Right cardiac atrium (tissue), 5 donors: ENCODE measurements around the gene EBF4. TPM values are rescaled to one million over a fixed set of nuclear protein-coding genes. Genes with fewer than 3 reads are reported as not detected.
"Not testable (repeated sequence)": the region's sequence is repeated elsewhere in the genome, so short reads cannot be mapped to it uniquely, and the experiment has no call there.

Experiments used
- ATAC-seq, 2 donors: fragments of 200-7000 bp; cut with Tn5 transposase; one replicate each; pipeline versions ENCODE4 v1.8.0 to v1.9.1; 2020; ENCODE audit warnings: moderate library complexity in 2 of 2, mild to moderate bottlenecking in 1 of 2
- DNase-seq, 3 donors: peaks; one replicate each; pipeline ENCODE4 v3.0.0-alpha.2; 2020
- H3K27ac ChIP-seq: one replicate; pipeline ENCODE4 v1.5.1; 2013; ENCODE audit warnings: mild to moderate bottlenecking, low read length, control low read depth, moderate library complexity
- H3K27me3 ChIP-seq: one replicate; pipeline ENCODE4 v1.6.1; 2013; ENCODE audit not compliant: control insufficient read depth, insufficient read depth
- H3K4me1 ChIP-seq: one replicate; pipeline ENCODE4 v1.6.1; 2013; ENCODE audit warnings: low read length; ENCODE audit not compliant: control insufficient read depth, insufficient read depth
- H3K4me3 ChIP-seq: one replicate; pipeline ENCODE4 v1.5.1; 2013; ENCODE audit warnings: low read length, control low read depth
- H3K9me3 ChIP-seq: one replicate; pipeline ENCODE4 v1.6.1; 2013; ENCODE audit warnings: low read length; ENCODE audit not compliant: control insufficient read depth
- WGBS: extraction: QIAGEN DNeasy Blood & Tissue Kit; methylation state at CpG from one replicate; pipeline ENCODE4 v1.1.7; 2013; 5-methylcytosine and 5-hydroxymethylcytosine counted together
- intact Hi-C, 4 donors: fragments of 100-400 bp; cut with DNase I; formaldehyde crosslinking; loops; one replicate each; pipeline versions ENCODE4 v1.11.0 to v1.14.0; 2022 to 2023
- polyA plus RNA-seq: library from polyadenylated mRNA; stranded (reverse); fragments of 200-250 nt; gene quantifications from one replicate; pipeline ENCODE4 v1.2.3, GENCODE V29; 2013
- total RNA-seq, 4 donors: library from RNA; stranded (reverse); fragmentation: NEBNext Ultra II Directional; extraction: Animal tissue kit (Norgen Biotek cat#: 25700); gene quantifications; one replicate each; pipeline ENCODE4 v1.2.1, GENCODE V29; 2021
- donor health status: healthy with polysubstance abuse.
- donor health status: DM: no; HTN: yes; CAD: no.
- donor health status: DM: no; HTN: no; CAD: no.
- donor health status: DM: no; HTN: yes; CAD: no; lungs with severe emphysema.
- donor health status: DM: yes; HTN: yes; CAD: no.

The EBF4 gene
- total and polyA plus RNA-seq, 5 donors = 4.8 to 13.5 (median 10.0) TPM

DNA sequence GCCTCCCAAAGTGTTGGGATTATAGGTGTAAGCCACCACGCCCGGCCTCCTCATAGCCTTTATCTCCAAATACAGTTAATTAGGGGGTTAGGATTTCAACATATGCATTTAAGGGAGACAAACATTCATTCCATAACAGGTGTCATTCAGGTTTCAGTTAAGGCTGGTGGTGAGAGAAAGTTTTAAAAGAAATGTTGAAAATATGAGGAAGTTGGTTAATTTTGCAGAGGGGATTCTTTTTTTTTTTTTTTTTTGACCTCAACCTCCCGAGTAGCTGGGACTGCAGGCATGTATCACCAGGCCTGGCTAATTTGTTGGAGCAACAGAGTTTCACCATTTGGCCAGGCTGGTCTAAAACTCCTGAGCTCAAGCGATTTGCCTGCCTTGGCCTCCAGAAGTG, 12.5 kb upstream of the EBF4 start:
- intact Hi-C loops = no loop called here

DNA sequence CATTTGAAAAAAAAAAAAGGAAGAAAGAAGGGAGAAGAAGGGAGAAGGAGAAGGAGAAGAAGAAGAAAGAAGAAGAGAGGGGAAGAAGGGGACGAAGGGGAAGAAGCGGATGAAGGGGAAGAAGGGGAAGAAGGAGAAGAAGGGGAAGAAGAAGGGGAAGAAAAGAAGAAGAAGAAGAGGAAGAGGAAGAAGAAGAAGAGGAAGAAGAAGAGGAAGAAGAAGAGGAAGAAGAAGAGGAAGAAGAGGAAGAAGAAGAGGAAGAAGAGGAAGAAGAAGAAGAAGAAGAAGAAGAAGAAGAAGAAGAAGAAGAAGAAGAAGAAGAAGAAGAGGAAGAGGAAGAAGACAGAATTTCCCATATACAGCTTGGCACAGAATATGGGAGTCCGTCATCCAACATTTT, 10.5 kb upstream of the EBF4 start:
- 80% methylated on average over 3 of the region's 3 CpGs for WGBS
- H3K27me3 ChIP-seq, H3K4me1 ChIP-seq, intact Hi-C loops, H3K4me3 ChIP-seq, DNase-seq, ATAC-seq, H3K27ac ChIP-seq, H3K9me3 ChIP-seq: not testable (repeated sequence)

More for the DNA sequence above, 12.5 kb upstream of the EBF4 start:
- DNase-seq (no peak), ATAC-seq (no peak)
- WGBS = 79% methylated on average over 4 of the region's 4 CpGs
- H3K4me3 ChIP-seq = no peak overlapping the region
- H3K27me3 ChIP-seq = no peaks in the 10 kb centered on the region
- H3K9me3 ChIP-seq = no peaks in the 10 kb centered on the region
- H3K27ac ChIP-seq = no peak overlapping the region
- H3K4me1 ChIP-seq = no peaks in the 10 kb centered on the region

DNA sequence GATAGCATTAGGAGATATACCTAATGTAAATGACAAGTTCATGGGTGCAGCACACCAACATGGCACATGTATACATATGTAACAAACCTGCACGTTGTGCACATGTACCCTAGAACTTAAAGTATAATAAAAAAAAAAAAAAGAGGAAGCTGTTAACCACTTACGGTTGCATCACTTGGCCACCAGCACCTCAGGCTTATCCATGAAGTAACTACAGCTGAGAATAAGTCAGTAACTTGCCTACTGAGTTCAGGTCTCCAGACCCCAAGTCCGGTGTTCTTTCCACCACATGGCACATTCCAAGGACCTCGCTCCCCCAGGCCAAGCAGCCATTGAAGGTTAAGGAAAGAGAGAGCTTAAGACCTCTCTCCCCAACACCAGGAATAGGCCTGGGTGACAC, 7.8 kb upstream of the EBF4 start:
- intact Hi-C loops, ATAC-seq, H3K27me3 ChIP-seq, H3K9me3 ChIP-seq, DNase-seq, H3K27ac ChIP-seq, H3K4me1 ChIP-seq, H3K4me3 ChIP-seq: not testable (repeated sequence)
- WGBS = 74% methylated on average over 4 of the region's 4 CpGs

DNA sequence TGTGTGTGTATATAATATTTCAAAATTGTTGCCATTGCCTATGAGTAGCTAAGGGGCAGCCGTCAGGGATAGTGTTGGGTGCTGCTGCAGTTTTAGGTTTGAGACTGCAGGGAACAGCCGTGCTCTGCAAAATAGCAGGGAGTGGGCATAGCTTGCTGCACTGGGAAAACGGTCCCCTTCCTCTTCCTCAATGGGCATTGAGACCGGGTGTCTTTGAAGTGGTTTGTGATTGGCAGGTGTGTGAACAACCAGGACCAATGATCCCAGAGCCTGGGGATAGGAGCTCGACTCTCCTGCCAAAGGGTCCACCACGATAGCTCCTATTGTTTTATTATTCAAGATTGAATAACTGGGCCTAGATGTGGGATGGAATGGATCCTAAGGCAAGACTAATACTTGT, 5.1 kb upstream of the EBF4 start:
- no peaks in the 10 kb centered on the region for H3K4me1 ChIP-seq
- intact Hi-C loops = no loop called here
- no peak overlapping the region for H3K4me3 ChIP-seq
- H3K27me3 ChIP-seq = no peaks in the 10 kb centered on the region
- H3K9me3 ChIP-seq = no peaks in the 10 kb centered on the region
- DNase-seq (no peak), ATAC-seq (no peak)
- H3K27ac ChIP-seq = no peak overlapping the region
- 35% methylated on average over 6 of the region's 6 CpGs for WGBS

DNA sequence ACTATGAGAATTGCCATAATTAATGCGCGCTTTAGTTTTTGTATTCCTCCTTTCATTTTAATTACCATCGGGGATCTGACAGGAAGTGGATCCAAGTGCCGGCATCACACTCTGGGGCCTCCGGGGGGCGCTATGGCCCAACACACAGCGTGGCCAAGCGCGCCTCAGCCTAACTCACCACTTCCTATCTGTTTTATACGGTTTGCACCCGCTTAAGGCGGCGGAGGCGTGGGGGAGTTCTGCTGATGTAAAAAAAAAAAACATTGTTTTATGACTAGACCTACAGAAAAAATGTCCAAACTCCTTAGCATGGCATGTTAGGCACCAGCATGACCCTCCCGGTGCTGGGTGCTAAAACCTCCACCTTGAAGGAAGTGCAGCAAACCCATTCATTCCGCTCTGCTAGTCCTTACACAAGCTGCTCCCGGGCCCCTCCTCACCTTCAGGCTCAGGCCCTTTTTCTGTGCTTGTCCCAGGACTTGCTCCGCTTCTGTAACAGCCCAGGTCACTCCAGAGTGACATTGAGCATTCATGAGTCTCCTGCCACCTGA, 4.5 kb upstream of the EBF4 start:
- Histone ChIP-seq H3K4me3 (no peak overlapping the region), H3K27me3 (no peaks in the 10 kb centered on the region), H3K4me1 (no peaks in the 10 kb centered on the region), H3K27ac (no peak overlapping the region), H3K9me3 (no peaks in the 10 kb centered on the region)
- WGBS = 20% methylated on average over 18 of the region's 18 CpGs
- DNase-seq = peak; percentile 39 to 79 (median 77)
- ATAC-seq = peak in 1 of 2 donors; percentile 59
- intact Hi-C loops = no loop called here

DNA sequence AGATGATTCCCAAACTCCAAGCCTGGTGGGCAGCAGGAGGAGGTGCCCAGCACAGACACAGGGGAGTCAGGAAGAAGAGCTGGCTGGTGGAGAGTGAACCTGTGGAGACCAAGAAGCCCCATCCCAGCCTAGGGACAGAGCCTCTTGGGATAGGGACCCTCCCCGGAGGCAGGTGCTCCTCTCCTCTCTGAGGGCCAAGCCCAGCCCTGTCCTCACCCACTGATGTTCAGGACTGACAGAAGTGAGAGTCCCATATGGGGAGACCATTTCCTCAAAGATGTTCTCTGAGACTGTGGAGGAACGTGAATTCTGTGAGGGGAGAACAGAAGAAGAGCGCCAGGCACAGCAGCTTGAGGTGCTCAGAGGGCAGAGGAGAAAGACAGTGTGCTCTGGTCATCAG, 2.4 kb upstream of the EBF4 start:
- ATAC-seq (no peak), DNase-seq (no peak)
- intact Hi-C loops = no loop called here
- no peaks in the 10 kb centered on the region for H3K27me3 ChIP-seq
- H3K4me3 ChIP-seq = no peak overlapping the region
- no peak overlapping the region for H3K27ac ChIP-seq
- WGBS = 83% methylated on average over 3 of the region's 3 CpGs
- H3K9me3 ChIP-seq = no peaks in the 10 kb centered on the region
- no peaks in the 10 kb centered on the region for H3K4me1 ChIP-seq

DNA sequence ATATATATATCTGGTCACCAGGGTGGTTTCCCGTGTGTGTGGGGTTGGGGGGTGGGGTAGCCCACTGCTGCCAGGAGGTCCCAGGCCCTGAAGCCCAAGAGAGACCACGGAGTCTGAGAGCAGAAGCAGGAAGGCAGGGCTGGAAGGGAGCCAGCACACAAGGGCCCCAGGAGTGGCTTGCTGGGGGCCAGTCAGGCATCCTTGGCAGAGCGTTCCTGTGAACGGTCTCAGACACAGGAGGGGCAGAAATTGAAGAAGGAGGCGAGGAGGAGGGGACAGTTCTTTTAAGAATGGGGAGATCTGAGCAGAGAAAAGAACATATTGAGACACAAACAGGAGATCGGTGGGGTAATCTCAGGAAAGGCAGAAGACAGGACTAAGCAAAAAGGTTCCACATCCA, 1.9 kb upstream of the EBF4 start:
- 69% methylated on average over 6 of the region's 6 CpGs for WGBS
- H3K4me1 ChIP-seq = no peaks in the 10 kb centered on the region
- no peaks in the 10 kb centered on the region for H3K9me3 ChIP-seq
- no peak for DNase-seq
- intact Hi-C loops = no loop called here
- H3K27ac ChIP-seq = no peak overlapping the region
- no peaks in the 10 kb centered on the region for H3K27me3 ChIP-seq
- no peak overlapping the region for H3K4me3 ChIP-seq
- no peak for ATAC-seq

DNA sequence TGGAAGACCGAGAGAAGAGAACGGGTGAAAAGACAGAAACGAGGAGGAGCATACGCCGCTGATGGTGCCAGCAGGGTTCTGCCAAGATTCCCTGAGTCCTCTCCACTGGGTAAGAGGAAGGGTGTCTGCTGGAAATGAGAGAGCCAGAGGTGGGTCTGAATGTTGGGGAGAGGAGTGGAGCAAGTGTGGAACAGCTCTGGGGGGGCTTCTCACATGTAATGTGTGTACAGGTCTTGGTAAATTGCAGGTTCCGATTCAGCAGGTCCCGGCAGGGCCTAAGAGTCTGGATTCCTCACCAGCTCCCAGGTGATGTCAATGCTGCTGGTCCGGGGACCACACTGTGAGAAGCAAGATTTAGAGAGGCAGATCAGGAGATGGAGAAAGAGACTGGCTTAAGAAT, 1.5 kb upstream of the EBF4 start:
- Histone ChIP-seq H3K4me3 (no peak overlapping the region), H3K27me3 (no peaks in the 10 kb centered on the region), H3K27ac (no peak overlapping the region), H3K4me1 (no peaks in the 10 kb centered on the region), H3K9me3 (no peaks in the 10 kb centered on the region)
- intact Hi-C loops = no loop called here
- ATAC-seq (no peak), DNase-seq (no peak)
- WGBS = 79% methylated on average over 8 of the region's 8 CpGs

DNA sequence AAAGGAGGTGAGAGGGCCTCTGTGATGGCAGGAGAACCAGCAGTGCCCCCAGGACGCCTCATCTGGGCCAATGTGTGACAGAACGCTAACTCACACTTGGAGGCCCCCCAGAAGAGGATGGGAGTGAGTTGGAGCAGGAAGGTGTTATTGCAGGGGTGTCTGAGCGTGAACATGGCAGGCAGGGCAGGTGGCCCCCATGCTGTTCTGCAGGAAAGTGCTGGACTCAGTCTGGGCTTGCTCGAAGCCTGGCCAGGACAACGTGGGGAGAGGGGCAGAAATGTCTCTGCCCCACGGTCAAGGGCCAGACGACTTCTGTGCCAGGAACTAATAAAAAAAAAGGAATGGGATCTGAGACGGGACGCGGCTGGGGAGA, 931 bp upstream of the EBF4 start:
- no peaks in the 10 kb centered on the region for H3K4me1 ChIP-seq
- ATAC-seq = no peak
- H3K9me3 ChIP-seq = no peaks in the 10 kb centered on the region
- H3K27ac ChIP-seq = peak overlapping the region; percentile 4
- intact Hi-C loops = no loop called here
- H3K27me3 ChIP-seq = no peaks in the 10 kb centered on the region
- no peak for DNase-seq
- H3K4me3 ChIP-seq = no peak overlapping the region
- WGBS = 63% methylated on average over 10 of the region's 10 CpGs

DNA sequence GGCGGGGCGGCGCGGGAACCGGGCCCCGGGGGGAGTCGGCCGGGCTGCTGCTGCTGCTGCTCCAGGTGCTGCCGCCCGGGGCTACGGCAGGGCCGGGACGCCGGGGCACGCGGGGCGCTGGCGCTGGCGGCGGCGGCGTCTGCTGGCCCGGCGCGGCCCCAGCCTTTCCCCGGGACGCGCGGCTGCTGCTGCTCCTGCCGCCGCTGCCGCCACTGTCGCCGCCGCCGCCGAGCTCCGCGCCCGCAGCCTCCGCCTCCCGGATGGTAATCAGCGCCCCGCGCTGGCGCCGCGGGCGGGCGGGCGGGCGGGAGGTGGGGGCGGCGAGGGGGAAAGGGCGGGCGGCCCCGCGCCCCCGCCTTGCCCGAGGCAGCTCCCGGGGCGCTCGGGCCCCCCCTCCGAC, 306 bp downstream of the EBF4 start:
- no peak for ATAC-seq
- peak in 1 of 3 donors; percentile 54 for DNase-seq
- no peak overlapping the region for H3K27ac ChIP-seq

DNA sequence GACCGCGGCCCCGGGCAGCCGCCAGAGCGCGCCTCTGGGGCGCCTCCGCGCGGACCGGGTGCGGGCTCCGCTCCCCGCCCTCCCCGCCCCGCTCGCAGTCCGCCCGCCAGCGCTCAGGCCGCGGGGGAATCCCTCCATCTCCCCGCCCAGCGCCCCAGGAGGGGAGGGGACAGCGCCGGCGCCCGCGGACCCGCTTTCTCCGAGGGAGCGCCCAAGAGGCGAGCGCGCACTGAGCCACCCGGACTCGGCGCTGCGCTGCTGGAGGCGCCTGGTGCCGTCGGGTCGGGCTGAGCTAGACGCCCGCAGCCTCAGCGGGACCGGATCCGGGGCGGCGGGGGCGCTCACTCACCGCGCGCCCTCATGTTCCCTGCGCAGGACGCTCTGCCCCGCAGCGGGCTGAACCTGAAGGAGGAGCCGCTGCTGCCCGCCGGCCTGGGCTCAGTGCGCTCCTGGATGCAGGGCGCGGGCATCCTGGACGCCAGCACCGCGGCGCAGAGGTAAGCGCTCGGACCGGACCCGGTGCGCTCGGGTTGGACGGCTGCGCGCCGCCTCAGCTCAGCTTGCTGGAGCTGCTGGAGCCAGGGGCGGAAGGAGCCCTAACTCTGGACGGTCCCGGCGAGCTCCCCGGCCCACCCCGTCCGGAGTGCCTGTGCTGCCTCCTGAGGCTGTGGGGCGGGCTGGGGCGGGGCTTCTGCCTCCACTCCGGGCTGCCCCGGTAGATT, 867 bp downstream of the EBF4 start:
- H3K27ac ChIP-seq = no peak overlapping the region
- ATAC-seq (peak; percentile 56 to 71), DNase-seq (peak; percentile 54 to 81 (median 74))
- intact Hi-C loops = no loop called here
- H3K27me3 ChIP-seq = no peaks in the 10 kb centered on the region
- peak overlapping the region; percentile 99 for H3K4me3 ChIP-seq
- no peaks in the 10 kb centered on the region for H3K4me1 ChIP-seq
- WGBS = 3% methylated on average over 89 of the region's 89 CpGs
- H3K9me3 ChIP-seq = no peaks in the 10 kb centered on the region

More for the DNA sequence above, 306 bp downstream of the EBF4 start:
- Histone ChIP-seq H3K27me3 (no peaks in the 10 kb centered on the region), H3K4me3 (peak overlapping the region; percentile 99), H3K9me3 (no peaks in the 10 kb centered on the region), H3K4me1 (no peaks in the 10 kb centered on the region)
- intact Hi-C loops = no loop called here
- WGBS = under 1% methylated on average over 59 of the region's 64 CpGs
